Measurements from ENCODE around the gene SOX13. TPM values are rescaled to one million over a fixed set of nuclear protein-coding genes. Genes with fewer than 3 reads are reported as not detected.

The SOX13 gene
- total and polyA plus RNA-seq, 8 donors = 4.1 to 42.6 (median 11.1) TPM

DNA sequence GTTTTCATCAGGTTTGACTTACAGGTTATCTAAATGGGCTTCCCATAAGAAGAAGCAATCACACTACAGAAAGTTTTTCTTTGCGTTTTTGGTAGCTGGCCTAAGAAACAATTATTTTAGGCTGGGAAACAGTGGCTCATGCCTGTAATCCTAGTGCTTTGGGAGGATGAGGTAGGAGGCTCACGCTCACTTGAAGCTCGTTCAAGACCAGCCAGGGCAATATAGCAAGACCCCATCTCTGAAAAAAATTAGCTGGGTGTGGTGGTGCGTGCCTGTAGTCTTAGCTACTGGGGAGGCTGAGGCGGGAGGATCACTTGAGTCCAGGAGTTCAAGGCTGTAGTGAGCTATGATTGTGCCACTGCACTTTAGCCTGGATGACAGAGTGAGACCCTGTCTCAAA is 94.8 kb downstream of the SOX13 start:
- intact Hi-C loops (cut with DNase I; ENCODE audit: low total_unique reads) = no loop called here
- H3K27me3 ChIP-seq = peaks cover 0 to 10% (median 0%) of the 10 kb centered on the region in 3 donors
- 73 to 94% (median 91%) methylated on average over 5 of the region's 5 CpGs for WGBS, 5 donors
- no peak for DNase-seq
- H3K4me1 ChIP-seq = peaks cover 0 to 2% (median under 1%) of the 10 kb centered on the region in 4 donors
- peaks cover 0 to 23% (median 8%) of the 10 kb centered on the region in 4 donors for H3K9me3 ChIP-seq
- no peaks in the 10 kb centered on the region for H3K36me3 ChIP-seq
- H3K4me3 ChIP-seq = no peak overlapping the region
- TF ChIP-seq EP300 (IDR thresholded peaks at IDR 0.05) = no peak
- TF ChIP-seq POLR2AphosphoS5 (IDR thresholded peaks at IDR 0.05) = no peak
- TF ChIP-seq POLR2A (IDR thresholded peaks at IDR 0.05) = no peak
- TF ChIP-seq, protein P1, sequence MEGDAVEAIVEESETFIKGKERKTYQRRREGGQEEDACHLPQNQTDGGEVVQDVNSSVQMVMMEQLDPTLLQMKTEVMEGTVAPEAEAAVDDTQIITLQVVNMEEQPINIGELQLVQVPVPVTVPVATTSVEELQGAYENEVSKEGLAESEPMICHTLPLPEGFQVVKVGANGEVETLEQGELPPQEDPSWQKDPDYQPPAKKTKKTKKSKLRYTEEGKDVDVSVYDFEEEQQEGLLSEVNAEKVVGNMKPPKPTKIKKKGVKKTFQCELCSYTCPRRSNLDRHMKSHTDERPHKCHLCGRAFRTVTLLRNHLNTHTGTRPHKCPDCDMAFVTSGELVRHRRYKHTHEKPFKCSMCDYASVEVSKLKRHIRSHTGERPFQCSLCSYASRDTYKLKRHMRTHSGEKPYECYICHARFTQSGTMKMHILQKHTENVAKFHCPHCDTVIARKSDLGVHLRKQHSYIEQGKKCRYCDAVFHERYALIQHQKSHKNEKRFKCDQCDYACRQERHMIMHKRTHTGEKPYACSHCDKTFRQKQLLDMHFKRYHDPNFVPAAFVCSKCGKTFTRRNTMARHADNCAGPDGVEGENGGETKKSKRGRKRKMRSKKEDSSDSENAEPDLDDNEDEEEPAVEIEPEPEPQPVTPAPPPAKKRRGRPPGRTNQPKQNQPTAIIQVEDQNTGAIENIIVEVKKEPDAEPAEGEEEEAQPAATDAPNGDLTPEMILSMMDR (IDR thresholded peaks at IDR 0.05) = no peak
- no peak overlapping the region for H3K27ac ChIP-seq

DNA sequence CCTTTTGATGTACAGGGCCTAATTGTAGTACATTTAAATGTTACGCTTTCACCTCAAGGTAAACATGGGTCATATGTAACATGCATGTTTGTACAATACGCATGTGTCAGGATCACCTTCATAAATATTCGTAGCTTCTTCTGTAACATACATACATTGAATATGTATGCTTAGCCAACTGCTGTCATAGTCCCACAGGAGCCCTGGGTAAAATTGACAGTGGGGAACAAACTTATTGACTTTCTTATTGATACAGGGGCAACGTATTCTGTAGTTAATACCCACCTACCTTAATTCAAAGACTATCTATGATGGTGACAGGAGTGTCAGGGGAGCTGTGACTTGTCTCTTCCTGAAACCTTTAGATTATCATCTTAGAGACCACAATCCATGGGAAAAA is 96.9 kb downstream of the SOX13 start:
- Histone ChIP-seq H3K27ac (no peak overlapping the region), H3K9me3 (peaks cover 0 to 23% (median 8%) of the 10 kb centered on the region in 4 donors), H3K27me3 (peaks cover 0 to 15% (median 0%) of the 10 kb centered on the region in 3 donors), H3K36me3 (no peaks in the 10 kb centered on the region), H3K4me1 (no peaks in the 10 kb centered on the region), H3K4me3 (no peak overlapping the region)
- WGBS, 5 donors = 80 to 95% (median 93%) methylated on average over 4 of the region's 4 CpGs
- TF ChIP-seq EP300 (IDR thresholded peaks at IDR 0.05) = no peak
- TF ChIP-seq POLR2A (IDR thresholded peaks at IDR 0.05) = no peak
- TF ChIP-seq, protein P1 (IDR thresholded peaks at IDR 0.05) = no peak
- TF ChIP-seq POLR2AphosphoS5 (IDR thresholded peaks at IDR 0.05) = no peak
- intact Hi-C loops (cut with DNase I; ENCODE audit: low total_unique reads) = no loop called here
- no peak for DNase-seq

DNA sequence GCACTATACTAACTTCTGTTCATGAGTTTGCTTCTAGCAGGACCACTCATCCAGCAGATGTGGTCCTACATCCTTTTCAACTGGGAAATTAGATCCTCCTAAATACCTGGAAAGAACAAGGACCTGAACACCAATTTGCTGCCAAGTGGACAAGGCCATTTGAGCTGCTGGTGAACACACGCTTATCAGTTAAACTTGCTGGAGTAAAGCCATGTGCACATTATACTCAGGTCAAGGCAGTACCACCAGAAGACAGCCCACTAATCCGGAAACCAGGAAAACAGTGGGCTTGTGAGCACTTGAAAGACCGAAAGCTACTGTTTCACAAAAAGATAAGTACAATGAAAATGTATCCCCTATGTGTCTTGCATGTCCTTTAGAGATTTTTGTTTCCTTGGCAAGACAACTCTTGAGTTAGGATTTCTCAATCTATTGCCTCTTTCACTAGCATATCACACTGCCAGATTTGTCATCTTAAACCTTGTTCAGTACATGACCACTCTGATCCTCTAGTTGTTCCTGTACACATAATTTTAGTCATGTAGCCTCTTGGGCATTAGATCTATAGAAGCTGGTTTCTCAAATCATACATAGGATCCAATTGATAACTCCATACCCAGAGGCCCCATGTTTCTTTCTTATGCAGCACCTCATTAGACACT is 97.7 kb downstream of the SOX13 start:
- Histone ChIP-seq H3K9me3 (peaks cover 0 to 23% (median 8%) of the 10 kb centered on the region in 4 donors), H3K36me3 (no peaks in the 10 kb centered on the region), H3K4me1 (no peaks in the 10 kb centered on the region), H3K27me3 (peaks cover 0 to 15% (median 0%) of the 10 kb centered on the region in 3 donors), H3K27ac (no peak overlapping the region), H3K4me3 (no peak overlapping the region)
- intact Hi-C loops (cut with DNase I; ENCODE audit: low total_unique reads) = no loop called here
- DNase-seq = no peak
- TF ChIP-seq POLR2A (IDR thresholded peaks at IDR 0.05) (no peak), EP300 (IDR thresholded peaks at IDR 0.05) (no peak), POLR2AphosphoS5 (IDR thresholded peaks at IDR 0.05) (no peak)
- TF ChIP-seq, protein P1 (IDR thresholded peaks at IDR 0.05) = no peak
- 37 to 62% (median 44%) methylated on average over 3 of the region's 3 CpGs for WGBS, 5 donors

DNA sequence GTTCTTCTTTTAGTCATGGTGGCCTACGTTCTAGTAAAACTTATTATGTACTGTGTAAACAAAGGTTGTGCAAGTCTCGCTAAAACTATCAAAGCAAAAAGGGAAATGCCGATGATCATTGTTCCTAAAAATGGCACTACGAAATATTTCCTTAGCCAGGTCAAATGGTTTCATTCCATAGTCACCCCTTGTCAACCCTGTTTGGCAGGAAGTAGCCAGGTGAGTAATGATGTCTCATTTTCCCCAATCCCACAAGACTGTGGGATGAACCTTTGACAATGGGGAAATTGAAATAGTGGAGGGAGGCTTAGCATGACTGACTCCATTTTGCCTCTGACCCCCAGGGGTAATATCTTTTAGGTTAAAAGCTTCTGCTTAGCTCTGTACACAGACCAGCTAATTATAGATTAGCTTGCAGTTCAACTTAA is 98.8 kb downstream of the SOX13 start:
- Histone ChIP-seq H3K9me3 (peaks cover 0 to 23% (median 8%) of the 10 kb centered on the region in 4 donors), H3K4me3 (no peak overlapping the region), H3K27ac (no peak overlapping the region), H3K27me3 (peaks cover 0 to 5% (median 0%) of the 10 kb centered on the region in 3 donors), H3K36me3 (no peaks in the 10 kb centered on the region), H3K4me1 (no peaks in the 10 kb centered on the region)
- TF ChIP-seq POLR2AphosphoS5 (IDR thresholded peaks at IDR 0.05) (peak in 2 of 3 donors; percentile 22 to 33), EP300 (IDR thresholded peaks at IDR 0.05) (no peak)
- WGBS, 5 donors = 23 to 41% (median 33%) methylated on average over 4 of the region's 4 CpGs
- DNase-seq = peak in 1 of 2 donors; percentile 37
- intact Hi-C loops (cut with DNase I; ENCODE audit: low total_unique reads) = no loop called here
